HG03039 (cell line): ENCODE data around the gene WDPCP.
A peak's percentile ranks its signal among the peaks of the same experiment; 100 is the strongest.
"Not testable (repeated sequence)": the region's sequence is repeated elsewhere in the genome, so short reads cannot be mapped to it uniquely, and the experiment has no call there.

Experiments
- ATAC-seq: cut with Tn5 transposase; IDR thresholded peaks from one replicate; pipeline ENCODE4 v1.9.1; 2021; ENCODE audit warnings: mild to moderate bottlenecking, moderate library complexity; ENCODE audit not compliant: unreplicated experiment

WDPCP gene

DNA sequence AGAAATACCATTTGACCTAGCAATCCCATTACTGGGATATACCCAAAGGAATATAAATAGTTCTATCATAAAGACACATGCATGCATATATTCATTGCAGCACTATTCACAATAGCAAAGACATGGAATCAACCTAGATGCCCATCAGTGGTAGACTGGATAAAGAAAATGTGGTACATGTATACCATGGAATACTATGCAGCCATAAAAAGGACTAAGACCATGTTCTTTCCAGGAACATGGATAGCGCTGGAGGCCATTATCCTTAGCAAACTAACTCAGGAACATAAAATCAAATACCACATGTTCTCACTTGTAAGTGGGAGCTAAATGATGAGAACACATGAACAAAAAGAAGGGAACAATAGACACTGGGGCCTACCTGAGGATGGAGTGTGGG is 119.0 kb downstream of the WDPCP start:
- not testable (repeated sequence) for ATAC-seq

DNA sequence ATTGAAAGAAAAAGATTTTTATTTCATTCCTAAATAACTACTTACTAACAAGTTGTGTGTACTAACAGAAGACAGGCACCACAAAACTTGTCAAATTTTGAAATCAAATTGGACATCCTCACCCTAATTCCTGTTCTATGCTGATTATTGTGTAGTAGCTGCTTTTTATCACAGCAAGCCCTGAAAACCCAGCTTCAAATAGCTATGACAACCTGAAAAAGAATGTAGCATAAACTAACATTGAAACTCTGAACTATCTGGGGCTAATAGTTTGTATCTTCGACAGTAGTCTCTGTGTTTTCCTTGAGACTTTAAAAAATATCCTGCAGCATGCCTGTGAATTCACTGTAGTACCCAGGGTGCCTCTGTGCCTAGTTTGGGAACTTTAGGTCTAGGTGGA is 122.6 kb downstream of the WDPCP start:
- ATAC-seq: no peak

DNA sequence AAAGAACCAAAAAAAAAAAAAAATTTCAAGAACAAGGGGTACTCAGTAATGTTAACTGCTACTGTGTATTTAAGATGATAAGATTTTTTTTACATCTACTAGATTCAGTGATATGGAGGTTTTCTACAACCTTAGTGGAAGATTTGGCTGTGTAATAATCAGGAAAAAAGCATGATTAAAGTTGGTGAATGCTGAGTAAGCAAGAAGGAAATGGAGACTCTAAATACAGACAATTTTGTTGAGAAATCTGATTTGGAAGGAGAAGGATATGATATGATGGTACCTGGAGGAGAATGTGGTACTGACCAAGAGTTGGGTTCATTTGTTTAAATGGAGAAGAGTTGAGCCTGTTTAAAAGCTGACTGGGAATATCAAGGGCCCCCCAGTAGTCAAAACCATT is 125.1 kb downstream of the WDPCP start:
- ATAC-seq: no peak

DNA sequence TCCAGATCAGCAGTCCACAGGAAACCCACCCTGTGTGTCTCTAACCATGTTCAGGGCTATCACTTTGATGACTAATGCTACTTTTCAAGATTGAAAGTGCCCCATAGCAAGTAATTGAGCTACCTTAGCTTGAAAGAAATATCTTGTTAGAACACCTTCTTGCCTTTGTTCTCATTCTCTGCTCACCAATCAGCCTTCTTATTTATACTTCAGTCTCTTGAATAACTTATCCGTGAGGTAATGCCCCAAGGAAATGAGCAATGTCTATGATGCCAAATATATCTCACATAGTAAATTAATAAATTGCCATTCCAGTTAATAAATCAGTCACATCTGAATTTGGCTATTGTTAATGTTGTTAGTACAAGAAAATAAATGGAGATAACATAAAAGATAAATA is 141.6 kb downstream of the WDPCP start:
- no peak for ATAC-seq

DNA sequence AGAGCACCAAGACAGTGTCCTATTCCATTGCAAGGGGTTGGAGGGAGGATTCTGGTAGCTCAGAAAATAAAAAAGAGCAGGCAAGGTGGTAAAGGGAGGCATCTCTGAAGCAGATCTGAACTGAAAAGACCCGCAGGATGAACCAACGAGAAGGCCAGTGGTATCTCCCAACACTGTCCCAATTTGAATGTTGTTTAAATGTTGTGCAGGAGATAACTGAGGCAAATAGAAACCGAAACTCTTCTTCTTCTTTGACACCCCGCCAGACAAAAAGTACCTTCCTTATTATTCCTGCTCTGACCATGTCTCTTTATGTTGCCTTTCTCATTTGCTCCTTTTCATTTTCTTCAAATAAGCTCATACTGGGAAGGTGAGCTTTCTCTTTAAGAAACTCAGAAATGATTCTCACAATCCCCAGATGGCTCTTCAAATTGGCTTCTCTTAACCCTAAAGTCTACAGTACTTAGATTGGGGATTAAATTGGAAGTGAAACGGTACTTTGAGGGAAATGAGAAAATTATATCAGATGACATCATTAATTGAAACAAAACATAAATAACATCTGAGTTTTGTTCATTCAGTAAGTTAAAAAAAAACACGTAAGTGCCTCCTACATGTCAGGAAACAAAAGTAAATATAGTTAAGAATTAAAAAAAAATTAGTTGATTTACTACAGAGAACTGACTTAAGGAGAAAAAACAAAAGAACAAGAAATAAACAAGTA is 143.6 kb downstream of the WDPCP start:
- ATAC-seq: no peak

DNA sequence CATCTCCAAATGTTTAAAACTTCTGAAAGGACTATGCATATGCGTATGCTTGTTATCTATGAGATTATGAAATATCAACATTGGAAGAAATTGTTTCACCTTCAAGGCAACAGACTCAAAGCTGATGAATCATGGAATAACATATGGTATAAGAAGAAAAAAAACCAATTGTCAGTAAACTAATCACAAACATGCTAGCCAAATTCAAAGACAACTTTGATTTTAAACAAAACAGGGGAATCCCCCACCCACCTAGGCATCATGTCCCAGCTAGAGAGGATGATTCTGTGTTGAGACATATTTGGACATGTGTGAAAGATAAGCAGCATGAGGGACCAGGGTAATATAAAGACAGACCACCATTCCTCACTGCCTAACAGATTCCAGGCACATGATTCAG is 147.7 kb downstream of the WDPCP start:
- no peak for ATAC-seq

DNA sequence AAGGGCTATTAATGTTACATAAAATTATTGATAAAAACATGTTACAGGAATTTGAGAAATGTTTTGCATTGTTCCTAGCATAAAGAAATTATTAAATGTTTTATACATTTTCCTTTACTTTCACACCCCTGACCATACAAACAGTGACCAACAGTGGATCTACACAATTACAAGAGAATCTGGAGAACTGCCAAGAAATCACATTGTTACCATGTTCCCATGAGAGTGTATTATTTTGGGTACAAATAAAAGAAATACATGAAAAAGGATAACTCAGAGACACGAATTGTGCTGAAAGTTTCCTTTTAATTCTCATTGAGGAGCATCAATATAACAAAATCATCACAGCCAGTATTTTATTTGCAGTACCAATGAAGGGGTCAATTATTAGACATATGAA is 150.1 kb downstream of the WDPCP start:
- ATAC-seq: no peak

DNA sequence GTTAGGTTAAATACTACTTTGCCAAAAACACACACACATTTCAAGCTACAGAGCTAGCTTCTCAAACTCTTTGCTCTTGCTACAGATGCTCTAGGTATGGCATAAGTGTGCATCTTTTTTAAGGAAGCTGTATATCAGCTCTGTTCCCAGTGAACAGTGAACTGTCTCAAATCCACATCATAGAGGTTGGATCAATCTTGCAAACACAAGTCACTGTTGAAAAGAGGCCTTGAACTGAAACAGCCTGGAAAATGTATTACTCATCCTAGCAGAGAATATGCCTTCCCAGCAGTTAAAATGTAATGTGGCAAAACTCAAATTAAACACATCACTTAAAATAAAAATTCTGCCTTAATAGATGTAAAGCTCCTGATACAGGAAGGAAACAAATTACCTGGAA is 151.8 kb downstream of the WDPCP start:
- no peak for ATAC-seq

DNA sequence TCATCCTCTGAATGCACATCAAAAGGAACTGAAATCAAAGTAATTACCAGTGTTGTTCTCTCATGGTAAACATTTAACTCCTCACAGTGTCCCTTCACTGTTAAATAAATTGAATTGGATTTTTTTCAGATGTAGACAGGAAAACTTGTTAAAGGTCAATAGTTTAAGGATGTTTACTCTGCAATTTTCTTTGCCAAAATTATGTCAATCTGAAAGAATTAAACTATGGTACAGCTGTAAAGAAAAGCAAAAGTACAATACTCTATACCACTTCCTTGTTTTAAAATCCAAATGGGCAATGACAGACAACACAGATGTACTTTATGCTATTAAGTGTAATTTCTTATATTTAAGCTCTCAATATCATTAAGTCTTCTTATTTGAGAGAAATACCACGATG is 153.2 kb downstream of the WDPCP start:
- ATAC-seq: no peak

DNA sequence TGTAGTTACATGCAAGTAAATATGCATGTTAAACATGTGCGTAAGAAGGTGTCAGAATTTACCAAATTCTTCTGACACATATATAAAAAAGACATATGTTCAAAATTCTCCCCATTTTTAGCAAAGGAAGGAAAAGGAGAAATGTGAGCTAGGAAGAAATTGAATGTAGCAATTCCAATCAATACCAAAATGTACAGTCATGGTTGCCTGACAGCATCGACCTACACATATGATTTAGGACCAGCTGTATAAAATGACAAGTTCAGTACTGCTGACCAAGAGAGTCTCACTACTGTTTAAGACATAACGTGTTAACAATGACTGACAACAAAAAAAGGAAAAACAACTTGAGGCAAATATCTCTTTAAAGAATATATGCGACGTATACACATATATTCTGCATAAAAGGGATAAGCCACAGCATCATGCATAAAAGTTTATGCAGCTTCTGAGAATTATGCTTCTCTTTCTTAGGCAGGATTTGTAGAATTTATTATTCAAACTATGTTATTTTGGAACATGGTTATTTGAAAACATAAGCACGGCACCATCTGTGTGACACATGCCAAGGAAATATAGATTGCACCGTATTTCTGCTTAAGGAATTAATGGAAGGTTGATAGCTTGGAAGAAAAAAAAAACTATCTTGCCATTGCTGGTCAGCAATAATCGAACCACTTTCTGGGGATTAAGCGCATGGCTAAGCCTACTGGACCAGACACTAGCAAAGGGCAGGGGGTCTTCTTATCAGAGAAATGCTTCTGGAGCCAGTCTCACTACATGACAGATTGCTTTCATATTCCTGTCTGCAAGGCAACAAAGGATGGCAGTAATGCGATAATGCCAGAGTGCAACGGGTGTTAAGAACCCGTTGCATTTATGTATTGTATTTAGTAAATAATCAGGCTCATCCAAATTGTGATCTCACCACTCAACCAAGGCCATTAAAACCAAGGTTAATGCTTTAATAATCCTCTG is 154.0 kb downstream of the WDPCP start:
- ATAC-seq: no peak

DNA sequence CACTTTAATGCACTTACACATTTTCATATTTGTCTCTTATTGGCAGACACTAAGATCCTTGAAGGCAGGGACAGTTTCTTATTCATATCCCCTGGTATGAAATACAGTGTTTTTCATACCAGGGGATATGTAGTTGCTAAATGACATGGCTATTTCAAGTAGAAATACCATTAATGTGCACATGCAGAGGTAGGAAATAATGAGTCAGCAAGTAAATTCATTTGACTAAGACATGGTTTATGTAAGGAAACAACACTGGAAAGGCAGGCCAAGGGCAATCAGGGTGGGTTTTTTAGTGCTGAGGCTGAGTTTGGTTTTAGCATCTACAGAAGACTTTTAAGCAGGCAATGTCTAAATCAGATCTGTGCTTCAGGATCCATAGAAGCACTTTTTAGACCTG is 155.9 kb downstream of the WDPCP start:
- ATAC-seq: no peak

DNA sequence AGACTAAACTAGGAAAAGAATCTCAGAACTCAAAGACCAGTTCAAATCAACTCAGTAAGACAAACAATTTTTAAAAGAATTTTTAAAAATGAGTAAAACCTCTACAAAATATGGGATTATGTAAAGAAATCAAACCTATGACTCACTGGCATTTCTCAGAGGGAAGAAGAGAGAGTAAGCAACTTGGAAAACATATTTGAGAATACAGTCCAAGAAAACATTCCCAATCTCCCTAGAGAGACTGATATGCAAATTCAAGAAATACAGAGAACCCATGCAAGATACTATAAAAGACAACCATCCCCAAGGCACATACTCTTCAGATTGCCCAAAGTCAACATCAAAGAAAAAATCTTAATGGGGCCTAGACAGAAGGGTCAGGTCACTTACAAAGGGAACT is 162.7 kb downstream of the WDPCP start:
- ATAC-seq: no peak

DNA sequence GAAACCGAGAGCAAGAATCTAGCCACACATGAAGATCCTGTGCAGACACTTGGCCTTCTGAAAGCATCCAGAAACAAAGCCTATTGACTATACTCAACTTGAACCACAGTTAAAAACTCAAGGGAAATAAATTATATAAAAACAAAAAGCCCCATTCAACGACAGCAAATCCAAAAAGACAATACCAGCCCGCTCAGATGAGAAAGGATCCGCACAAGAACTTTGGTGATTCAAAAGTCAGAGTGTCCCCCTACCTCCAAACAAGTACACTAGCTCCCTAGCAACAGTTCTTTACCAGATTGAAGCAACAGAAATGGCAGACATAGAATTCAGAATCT is 163.2 kb downstream of the WDPCP start:
- no peak for ATAC-seq

DNA sequence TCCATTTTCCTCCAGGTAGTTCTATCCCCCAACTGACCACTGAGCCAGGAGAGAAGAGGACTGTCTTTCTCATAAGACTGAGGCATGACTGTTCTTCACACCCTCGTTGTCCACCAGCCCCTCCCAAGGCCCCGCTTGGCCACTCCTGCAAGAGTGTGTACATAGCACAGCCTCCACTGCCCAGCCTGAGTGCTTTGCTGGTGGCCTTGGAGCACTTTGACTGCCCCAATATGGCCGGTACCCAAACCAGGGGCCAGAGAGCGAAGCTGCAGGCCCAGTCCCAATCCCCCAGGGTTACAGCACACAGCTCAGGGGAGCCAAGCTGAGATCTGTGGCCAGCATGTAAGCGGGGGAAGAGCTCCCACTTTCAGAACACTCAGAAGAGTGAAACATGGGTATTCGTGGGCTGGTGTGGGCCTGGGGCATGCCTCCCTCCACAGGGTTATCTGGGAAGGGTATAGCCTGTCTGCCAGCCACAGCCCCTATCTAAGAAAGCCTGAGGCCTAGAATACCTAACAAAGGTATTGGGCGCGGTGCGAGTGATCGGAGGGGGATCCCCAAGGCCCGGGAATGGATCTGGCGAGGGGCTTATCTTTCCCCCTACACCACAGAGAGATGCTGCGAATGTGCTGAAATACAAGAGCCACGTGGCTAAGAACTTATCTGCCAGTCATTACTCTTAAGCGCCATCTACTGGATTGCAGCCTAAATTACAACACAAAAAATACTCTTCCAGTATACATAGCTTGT is 163.8 kb downstream of the WDPCP start:
- ATAC-seq: peak; percentile 83

DNA sequence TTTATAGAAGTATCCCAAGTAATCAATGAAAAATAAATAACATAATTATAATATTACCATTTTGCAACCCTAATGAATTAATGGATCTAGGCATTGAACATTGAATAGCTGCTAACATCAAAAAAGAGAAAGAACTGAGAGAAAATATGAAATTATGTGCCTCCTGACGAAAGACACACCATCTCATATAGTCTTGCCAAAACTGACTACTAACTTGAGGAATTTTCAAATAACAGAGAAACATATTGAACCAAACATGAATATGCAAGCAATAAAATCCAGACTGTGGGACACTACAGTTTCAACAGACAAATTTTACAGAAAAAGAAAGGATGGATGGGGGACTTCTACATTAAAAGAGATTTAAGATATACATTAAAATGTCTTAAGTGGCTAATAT is 165.7 kb downstream of the WDPCP start:
- no peak for ATAC-seq

DNA sequence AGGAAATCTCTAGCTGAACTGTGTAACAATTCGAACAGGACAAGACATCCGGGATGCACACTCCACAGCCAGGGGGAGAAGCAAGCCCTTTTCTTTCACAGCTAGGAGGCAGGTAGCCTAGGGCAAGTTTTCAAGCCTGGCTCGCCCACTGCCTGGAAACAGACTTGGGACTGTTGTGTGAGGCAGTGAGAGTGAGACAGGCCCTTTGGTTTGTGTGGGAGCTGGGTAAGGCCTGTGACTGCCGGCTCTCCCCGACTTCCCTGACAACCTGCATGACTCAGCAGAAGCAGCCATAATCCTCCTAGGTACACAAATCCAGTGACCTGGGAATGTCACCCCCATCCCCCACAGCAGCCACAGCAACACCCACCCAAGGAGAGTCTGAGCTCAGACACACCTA is 179.7 kb downstream of the WDPCP start:
- no peak for ATAC-seq

DNA sequence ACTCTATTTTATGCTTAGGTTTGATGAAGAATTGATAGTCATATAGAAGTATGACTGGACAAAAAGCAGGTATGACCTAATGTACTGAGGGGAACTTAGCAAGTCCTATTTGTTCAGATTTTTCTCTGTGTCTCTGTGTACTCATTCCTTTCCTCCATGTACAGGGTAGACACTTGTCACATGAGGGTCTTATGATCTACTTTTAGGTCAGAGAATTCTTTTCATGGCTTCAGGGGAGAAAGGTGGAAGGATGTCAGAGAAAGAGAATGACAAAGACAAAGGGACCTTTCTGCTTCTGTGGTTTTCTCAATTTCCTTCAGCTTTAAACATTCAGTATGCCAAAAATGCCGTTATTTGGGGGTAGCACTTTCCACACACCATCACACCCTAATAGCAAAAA is 181.6 kb downstream of the WDPCP start:
- no peak for ATAC-seq

DNA sequence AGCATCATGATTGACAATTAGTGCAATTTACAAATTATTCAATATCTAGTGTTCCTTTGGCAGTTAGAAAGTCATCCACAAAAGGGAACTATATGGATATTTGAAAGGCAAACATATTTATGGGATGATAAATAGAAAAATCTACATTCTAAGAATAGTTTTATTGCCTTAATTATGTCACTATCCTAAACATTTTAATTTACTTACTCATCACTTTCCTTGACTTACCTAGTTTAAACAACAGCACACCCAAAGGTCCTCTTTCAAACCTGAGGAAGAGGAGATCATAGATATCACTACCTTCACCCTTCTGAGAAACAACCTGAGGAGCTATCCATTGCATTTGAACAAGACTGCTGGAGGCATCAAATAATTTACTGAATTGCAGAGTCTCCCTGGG is 184.5 kb downstream of the WDPCP start:
- ATAC-seq: no peak

DNA sequence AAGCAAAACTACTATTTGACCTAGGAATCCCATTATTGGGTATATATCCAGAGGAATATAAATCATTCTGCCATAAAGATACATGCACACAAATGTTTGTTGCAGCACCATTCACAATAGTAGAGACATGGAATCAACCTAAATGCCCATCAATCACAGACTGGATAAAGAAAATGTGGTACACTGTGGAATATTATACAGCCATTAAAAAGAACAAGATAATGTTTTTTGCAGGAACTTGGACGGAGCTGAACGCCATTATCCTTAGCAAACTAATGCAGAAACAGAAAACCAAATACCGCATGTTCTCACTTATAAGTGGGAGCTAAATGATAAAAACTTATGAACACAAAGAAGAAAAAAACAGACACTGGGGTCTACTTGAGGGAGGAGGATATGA is 185.4 kb downstream of the WDPCP start:
- not testable (repeated sequence) for ATAC-seq

DNA sequence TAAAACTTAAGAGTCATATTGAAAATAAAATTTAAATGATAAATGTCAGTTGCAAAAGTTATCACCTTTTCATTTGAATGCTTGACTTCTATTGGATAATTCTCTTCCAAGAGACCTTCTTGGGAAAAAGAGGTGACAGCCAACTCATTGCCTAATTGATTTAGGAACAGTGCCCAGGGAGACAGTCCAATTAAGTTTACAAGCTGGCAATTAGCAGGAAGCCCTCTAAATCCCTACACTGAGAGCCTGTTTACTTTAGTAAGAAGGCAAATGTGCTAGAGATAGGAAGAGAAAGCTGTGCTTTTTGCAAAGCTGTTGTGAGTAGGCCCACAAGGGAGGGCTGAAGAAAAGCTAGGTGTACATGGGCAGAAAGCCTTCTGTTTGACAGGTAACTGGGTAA is 189.1 kb downstream of the WDPCP start:
- ATAC-seq: no peak

DNA sequence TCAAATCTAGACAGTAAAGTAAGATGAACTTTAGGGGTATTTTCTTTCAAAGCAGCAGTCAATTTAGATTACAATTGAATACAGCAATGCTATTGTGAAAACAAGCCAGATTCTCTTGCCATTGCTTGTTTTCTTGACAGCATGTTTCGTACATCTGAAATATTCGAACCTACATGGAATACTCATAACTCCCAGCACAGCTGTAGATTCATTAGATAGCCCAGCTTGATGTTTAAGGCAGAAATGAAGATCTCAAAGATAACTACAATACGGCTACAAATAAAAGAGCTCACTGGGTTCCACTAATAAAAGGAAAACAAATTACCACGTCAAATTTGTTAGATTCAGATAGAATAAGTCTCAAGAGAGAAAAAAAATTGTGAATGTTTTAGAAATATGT is 208.8 kb downstream of the WDPCP start:
- ATAC-seq: no peak

DNA sequence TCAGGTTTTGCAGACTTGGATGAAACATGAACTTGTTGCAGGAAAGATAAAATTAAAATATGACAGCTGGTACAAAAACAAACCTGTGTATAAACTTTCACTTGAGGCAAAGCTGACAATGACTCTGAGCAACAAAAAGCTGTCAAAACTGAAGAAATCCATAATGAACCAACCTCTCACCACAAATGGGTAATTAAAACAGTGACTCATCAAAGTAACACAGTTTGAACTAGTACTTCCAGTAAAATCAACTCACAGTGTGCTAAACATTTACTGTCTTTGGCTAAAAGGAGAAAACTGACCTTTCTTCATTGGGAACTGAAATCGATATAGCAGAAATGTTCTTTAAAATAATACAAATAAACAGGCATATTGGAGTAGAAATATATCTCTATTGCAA is 209.7 kb downstream of the WDPCP start:
- ATAC-seq: no peak
